HL-60/S4 treated with phorbol 12-myristate 13-acetate at 8.2 ng/mL for 4 days and 3 days (cell line): ENCODE measurements around the gene TEKT5.

ENCODE experiments used
- in situ Hi-C: fragments of 300-500 bp; cut with MboI; formaldehyde crosslinking; loops from 2 replicates; pipeline ENCODE4 v1.15.0; 2022; ENCODE audit warnings: low sequenced_read_pairs

The TEKT5 gene

GRCh38 chr16:10612649-10613179 lies 82.0 kb downstream of the TEKT5 start:
- in situ Hi-C loops, result no loop called here

DNA sequence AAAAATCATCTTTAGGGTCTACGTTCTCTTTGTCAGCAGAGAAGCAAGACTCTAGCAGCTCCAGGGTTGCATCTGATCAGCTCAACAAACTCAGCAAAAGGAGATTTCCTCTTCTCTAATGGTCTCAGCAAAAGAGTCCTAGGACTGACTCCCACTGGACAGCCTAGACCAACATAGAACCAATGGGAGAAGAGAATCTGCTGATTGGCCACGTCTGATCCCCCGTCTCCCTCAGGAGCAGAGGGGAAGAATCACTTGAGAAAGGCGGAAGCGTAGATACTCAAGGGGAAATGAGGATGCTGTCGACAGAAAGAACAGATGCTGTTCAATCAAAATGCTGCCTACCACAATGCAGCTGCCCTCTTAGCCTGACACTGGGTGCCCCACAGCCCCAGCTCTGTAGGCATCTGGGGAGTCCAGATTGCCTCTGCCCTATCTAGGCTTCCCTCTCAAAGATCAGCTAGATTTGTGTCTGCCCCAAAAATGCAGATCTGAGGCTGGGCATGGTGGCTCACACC lies 82.8 kb downstream of the TEKT5 start:
- in situ Hi-C loops, result no loop called here

- in situ Hi-C loops, result no loop called here
Observed at GRCh38 chr16:10610499-10611184, 84.1 kb downstream of the TEKT5 start.

GRCh38 chr16:10609402-10609774 lies 85.3 kb downstream of the TEKT5 start:
- in situ Hi-C loops, result no loop called here

DNA sequence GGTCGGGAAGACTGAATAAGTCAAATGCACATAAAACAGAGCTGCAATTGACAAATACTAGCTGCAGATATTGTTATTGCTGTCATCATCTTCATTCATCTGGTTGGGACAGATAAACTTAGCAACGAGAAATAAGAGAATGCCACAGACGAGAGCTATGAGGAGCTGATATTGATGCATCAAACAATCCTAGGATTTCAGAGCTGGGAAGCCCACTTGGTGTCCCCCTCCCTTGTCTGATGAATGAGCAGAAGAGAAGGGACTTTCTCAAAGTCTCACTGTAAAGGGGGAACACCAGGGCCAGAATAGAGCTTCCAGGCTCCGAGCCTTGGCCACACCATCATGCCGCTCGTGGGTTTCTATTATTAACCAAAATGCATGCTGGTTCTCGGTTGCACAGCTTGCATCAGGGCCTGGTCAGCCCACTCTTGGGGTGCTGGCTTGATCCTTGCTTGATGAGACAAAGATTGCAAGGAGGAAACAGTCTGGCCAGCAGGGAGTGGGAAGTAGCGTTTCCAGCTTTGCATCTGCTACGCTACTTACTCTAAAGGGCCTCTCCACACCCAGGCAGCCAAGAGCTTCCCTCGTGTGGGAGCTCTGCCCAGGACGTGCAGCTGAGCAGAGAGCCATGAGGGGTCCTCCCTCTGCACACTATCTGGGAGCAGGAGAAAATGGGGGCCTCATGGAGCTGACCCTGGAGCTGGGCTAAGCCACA lies 85.9 kb downstream of the TEKT5 start:
- in situ Hi-C loops, result no loop called here

DNA sequence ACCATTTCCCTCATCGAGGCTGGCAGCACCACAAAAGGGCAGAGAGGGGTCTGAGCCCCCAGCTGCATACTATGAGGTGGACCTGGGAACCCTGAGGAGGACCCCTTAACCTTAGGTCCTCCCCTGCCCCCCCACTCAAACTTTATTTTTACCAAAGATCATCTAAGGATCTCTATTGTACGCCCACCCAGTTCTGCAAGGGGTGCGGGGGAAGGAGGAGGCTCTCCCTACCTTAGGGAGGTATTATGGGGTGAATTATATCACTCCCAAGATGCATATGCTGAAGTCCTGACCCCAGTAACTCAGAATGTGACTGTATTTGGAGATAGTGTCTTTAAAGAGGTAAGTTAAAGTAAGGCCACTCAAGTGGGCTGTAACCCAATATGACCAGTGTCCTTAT lies 87.6 kb downstream of the TEKT5 start:
- in situ Hi-C loops, result no loop called here

DNA sequence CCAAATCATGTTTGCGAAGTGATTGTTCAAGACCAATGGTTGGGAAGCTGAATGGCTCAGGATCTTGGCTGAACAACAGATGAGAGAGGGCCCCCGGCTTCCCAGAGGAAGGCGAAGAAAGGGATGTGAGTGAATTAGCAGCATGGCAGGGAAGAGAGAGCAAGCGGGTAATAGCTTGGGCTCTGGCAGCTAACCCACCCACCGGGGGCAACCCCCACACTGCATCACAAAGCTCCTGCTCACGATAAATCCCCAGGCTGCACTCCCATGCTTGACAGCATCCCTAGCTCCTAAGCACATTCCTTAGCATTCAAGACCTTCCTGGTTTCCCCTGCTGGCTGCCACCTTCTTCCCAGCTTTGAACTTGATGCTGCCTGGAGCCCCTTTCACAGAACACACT lies 88.1 kb downstream of the TEKT5 start:
- in situ Hi-C loops, result no loop called here

GRCh38 chr16:10605636-10606035 lies 89.1 kb downstream of the TEKT5 start:
- in situ Hi-C loops, result no loop called here

- in situ Hi-C loops, result no loop called here
Observed at GRCh38 chr16:10601444-10602408, 93.0 kb downstream of the TEKT5 start.

DNA sequence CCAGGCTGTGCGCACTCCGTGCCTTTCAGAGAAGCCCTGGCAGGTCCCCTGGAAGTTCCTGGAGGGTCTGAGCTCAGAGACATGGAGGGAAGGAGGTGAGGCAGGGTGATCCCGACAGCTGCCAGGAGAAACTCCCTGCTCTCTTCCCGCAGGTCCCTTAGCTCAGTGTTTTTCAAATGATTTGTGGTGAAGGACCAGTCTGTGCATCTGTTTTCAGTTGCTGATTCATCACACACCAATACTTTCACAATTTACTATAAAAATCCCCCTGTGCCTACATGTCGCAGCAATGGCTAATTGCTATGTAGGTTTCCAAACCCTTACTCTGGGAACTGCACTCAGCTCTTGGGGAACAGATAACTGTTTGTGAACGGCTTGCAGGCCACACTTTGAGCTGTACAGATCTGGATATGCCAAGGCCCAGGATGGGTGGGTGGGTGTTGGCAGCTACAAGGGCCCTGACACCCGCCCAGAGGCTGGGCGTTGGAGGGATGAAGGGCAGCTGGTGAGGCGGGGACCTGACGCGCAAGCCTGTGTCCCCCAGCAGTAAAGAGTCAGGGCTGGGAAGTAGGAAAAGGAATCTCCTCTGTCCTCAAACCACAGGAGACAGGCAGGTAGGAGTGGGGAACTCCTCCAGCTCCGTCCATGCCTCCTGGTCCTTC lies 93.8 kb downstream of the TEKT5 start:
- in situ Hi-C loops, result no loop called here

- in situ Hi-C loops, result no loop called here
Observed at GRCh38 chr16:10599626-10600025, 95.1 kb downstream of the TEKT5 start.

DNA sequence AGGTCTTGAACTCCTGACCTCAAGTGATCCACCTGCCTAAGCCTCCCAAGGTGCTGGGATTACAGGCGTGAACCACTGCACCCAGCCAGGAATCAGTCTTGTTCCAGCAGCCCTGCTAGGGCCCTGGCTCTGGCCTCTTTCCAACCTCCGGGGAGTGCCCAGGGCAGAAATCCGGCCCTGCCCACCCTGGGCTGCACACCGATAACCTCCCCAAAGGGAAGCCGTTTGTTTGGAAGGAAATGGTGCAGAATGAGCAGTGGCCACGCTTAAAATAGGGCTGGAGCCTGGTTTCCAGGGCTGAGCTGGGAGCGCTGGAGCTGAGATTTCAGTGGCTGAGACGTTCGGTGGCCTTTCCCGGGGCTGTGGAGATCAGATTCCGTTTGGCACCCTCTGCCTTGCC lies 96.6 kb downstream of the TEKT5 start:
- in situ Hi-C loops, result no loop called here

GRCh38 chr16:10597187-10597601 lies 97.5 kb downstream of the TEKT5 start:
- in situ Hi-C loops, result no loop called here

DNA sequence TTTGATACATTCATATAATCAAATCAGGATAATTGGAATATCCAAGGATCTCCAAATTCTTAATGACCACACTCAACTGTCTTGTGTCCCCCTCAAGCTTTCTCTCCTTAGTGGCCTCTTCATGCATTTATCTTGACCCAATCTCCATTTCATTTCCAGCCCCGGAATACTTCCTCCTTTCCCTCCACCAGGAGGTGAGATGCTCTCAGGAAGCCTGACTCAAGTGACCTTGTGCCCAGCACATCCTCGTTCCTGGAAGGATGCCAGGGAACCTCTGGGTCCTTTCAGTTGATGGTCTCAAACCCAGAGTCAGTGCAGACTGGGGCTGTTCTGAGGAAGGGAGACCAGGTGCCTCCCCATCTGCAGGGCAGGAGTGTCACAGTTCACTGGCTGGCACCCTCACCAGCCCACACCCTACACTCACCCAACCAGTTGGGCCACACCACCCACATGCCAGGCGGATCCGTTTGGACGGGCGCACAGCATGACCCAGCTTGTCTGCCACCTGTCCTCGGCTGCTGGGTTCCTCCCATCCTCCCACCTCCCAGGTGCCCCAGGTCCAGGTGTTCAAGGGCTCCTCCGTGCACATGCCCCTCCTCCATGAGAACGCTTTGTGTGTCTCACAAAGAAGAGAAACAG lies 100.3 kb downstream of the TEKT5 start:
- in situ Hi-C loops, result no loop called here

DNA sequence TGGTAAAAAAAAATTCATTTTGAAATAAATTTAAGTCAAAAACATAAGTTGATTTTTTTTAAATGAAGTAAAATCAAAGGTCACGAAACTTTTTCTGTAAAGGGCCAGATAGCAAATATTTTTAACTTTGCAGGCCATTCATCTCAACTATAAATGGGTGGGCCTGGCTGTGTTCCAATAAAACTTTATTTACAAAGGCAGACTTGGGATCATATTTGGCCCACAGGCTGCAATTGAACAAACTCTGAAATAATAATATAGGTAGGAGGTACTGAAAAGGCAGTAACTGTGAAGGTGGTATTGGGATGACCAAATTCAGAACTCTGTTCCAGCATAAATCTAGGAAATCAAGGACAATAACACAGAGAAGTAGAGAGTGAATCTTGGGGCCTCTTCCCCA lies 102.1 kb downstream of the TEKT5 start:
- in situ Hi-C loops, result no loop called here

DNA sequence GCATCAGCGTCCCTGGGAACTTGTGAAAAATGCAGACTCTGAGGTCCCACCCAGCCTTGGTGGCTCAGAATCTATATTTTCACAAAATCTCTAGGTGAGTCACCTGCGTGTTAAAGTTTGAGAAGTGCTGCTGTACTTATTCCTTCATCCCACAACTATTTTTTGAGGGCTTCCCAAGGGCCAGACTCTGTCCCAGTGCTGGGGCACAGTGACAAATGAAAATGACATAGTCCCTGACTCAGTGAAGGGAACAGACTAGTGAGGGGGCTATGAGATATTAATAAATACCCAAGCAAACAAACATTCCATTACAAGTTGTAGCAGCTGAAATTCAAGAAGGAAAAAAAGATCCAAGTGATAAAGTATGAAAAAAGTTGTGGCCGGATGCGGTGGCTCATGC lies 104.4 kb downstream of the TEKT5 start:
- in situ Hi-C loops, result no loop called here

DNA sequence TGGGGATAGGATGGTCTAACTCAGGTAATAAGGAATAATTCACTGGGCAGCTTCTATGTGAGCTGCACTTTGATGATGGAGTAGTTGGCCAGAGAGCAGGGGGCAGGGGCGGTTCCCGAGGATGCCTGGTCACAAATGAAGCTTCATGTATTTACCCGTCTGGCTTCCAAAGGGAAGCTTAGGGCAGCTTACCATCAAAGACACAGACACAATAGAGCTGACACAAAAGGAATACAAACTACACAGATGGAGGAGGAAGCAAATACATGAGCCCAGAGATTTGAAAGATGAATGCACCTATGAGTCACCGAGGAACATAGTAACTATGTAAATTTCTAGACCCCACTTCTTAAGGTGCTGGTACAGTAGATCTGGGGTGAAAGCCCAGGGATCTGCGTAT lies 105.6 kb downstream of the TEKT5 start:
- in situ Hi-C loops, result no loop called here

DNA sequence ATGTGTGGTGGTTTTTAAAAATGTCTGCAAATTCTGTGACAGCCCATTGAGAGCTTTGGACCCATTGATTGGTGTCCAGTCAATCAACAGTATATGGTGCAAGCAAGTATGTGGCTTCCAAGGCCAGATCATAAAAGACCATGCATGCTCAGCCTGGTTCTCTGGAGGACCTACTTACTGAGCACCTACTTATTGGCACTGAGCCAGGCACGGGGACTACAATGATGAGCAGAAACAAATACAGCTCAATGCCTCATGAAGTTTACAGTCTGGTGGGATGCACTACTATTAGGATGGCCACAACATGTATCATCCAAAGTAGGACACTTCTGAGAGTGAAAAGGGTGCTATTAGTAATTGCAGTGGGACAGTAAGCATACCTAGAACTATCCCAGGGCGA lies 107.1 kb downstream of the TEKT5 start:
- in situ Hi-C loops, result no loop called here

DNA sequence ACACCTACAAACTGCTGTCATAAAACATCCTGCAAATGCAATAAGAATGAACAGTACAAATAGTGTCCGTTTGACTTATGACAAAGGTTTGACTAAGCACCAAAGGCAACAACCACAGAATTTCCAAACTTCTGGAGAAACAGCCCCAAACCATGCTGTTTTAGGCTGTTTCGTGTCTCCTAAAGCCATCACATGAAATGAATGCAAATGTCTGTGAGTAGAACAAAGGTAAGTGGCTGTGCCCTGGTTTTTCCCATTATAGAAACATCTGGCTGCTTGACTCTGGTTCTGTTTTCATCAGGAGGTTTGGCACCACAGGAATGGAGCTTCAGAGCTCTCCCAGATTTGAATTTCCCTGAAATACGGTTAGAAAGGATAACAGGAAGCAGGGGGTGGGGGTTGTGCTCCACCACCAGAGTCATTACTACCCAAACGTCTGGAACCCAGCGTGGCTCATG lies 109.7 kb downstream of the TEKT5 start:
- in situ Hi-C loops, result no loop called here

- in situ Hi-C loops, result no loop called here
Observed at GRCh38 chr16:10583269-10583668, 111.5 kb downstream of the TEKT5 start.
